Aorta (tissue), 5 donors: ENCODE data around the gene EQTN. TPM values are rescaled to one million over a fixed set of nuclear protein-coding genes. Genes with fewer than 3 reads are reported as not detected.
A peak's percentile ranks its signal among the peaks of the same experiment; 100 is the strongest.

Source experiments
- ATAC-seq: fragments of 200-7000 bp; cut with Tn5 transposase; one replicate; pipeline ENCODE4 v1.9.1; 2022; ENCODE audit warnings: moderate library complexity; ENCODE audit not compliant: low FRiP score
- DNase-seq, 2 donors: peaks; one replicate each; pipeline ENCODE4 v3.0.0-alpha.2; 2020
- H3K27ac ChIP-seq, 2 donors: one replicate each; pipeline ENCODE4 v1.5.1; 2013; ENCODE audit warnings: low read length in 2 of 2, mild to moderate bottlenecking in 2 of 2, moderate library complexity in 2 of 2, control low read depth in 1 of 2, inconsistent platforms in 1 of 2, low read depth in 1 of 2
- H3K27me3 ChIP-seq, 2 donors: one replicate each; pipeline ENCODE4 v1.6.1; 2013; ENCODE audit warnings: control low read depth in 1 of 2, low read length in 1 of 2, mild to moderate bottlenecking in 1 of 2, moderate library complexity in 1 of 2; ENCODE audit not compliant: insufficient read depth in 2 of 2, control insufficient read depth in 1 of 2
- H3K36me3 ChIP-seq, 2 donors: one replicate each; pipeline ENCODE4 v1.6.1; 2013; ENCODE audit warnings: control low read depth in 1 of 2, low read length in 1 of 2, mild to moderate bottlenecking in 1 of 2; ENCODE audit not compliant: insufficient read depth in 2 of 2, control insufficient read depth in 1 of 2
- H3K4me1 ChIP-seq, 2 donors: one replicate each; pipeline ENCODE4 v1.6.1; 2013; ENCODE audit warnings: low read length in 2 of 2, control low read depth in 1 of 2, mild to moderate bottlenecking in 1 of 2, moderate library complexity in 1 of 2; ENCODE audit not compliant: insufficient read depth in 2 of 2, control insufficient read depth in 1 of 2
- H3K4me3 ChIP-seq, 2 donors: one replicate each; pipeline ENCODE4 v1.5.1; 2013; ENCODE audit warnings: low read length in 2 of 2, control low read depth in 1 of 2, mild to moderate bottlenecking in 1 of 2
- H3K9me3 ChIP-seq: one replicate; pipeline ENCODE4 v1.6.1; 2013; ENCODE audit warnings: mild to moderate bottlenecking, low read length; ENCODE audit not compliant: control insufficient read depth
- WGBS, 2 donors: extraction: QIAGEN DNeasy Blood & Tissue Kit; methylation state at CpG; one replicate each; pipeline ENCODE4 v1.1.7; 2013; 5-methylcytosine and 5-hydroxymethylcytosine counted together
- intact Hi-C, 2 donors: fragments of 100-400 bp; cut with DNase I; formaldehyde crosslinking; loops; one replicate each; pipeline versions ENCODE4 v1.14.2 to v1.15.0; 2022
- polyA plus RNA-seq, 2 donors: library from polyadenylated mRNA; stranded (reverse); fragments of 200-250 nt; gene quantifications; one replicate each; pipeline ENCODE4 v1.2.3, GENCODE V29; 2013
- total RNA-seq, 2 donors: library from RNA; stranded (reverse); fragmentation: NEBNext Ultra II Directional; extraction: Animal tissue kit (Norgen Biotek cat#: 25700); gene quantifications; one replicate each; pipeline ENCODE4 v1.2.1, GENCODE V29; 2021
- donor health status: healthy with polysubstance abuse.
- donor health status: Bipolar disorder and iron deficiency.
- donor health status: DM: no; HTN: no; CAD: no.
- donor health status: DM: no; HTN: no; CAD: no.
- donor health status: DM: yes; HTN: yes; CAD: no.

EQTN gene
- total and polyA plus RNA-seq, 4 donors, result 0.58 to 0.78 (median 0.59) TPM; not detected in 1

GRCh38 chr9:27337236-27337635 lies 40.3 kb upstream of the EQTN start:
- no peaks in the 10 kb centered on the region for H3K36me3 ChIP-seq
- WGBS, 2 donors, result 63 to 66% methylated on average over 3 of the region's 3 CpGs
- no peak for DNase-seq
- no peak overlapping the region for H3K4me3 ChIP-seq
- no peaks in the 10 kb centered on the region for H3K9me3 ChIP-seq
- intact Hi-C loops, result loop anchor here (5.0 kb wide), 2 partner anchors 55 to 190 kb away; partner anchors contain the start of gene MOB3B (in 1 of the 2)
- H3K4me1 ChIP-seq, result peaks cover 4 to 11% of the 10 kb centered on the region in 2 donors
- peak overlapping the region; percentile 38 to 64 for H3K27ac ChIP-seq
- H3K27me3 ChIP-seq, result no peaks in the 10 kb centered on the region
- no peak for ATAC-seq

- Histone ChIP-seq H3K36me3 (no peaks in the 10 kb centered on the region), H3K4me1 (peaks cover 4 to 11% of the 10 kb centered on the region in 2 donors), H3K4me3 (no peak overlapping the region), H3K27ac (peak overlapping the region in 1 of 2 donors; percentile 38), H3K9me3 (no peaks in the 10 kb centered on the region), H3K27me3 (no peaks in the 10 kb centered on the region)
- DNase-seq (no peak), ATAC-seq (no peak)
- 97% methylated on average over 10 of the region's 10 CpGs for WGBS, 2 donors
- intact Hi-C loops, result loop anchor here (5.0 kb wide), 2 partner anchors 55 to 190 kb away; partner anchors contain the start of gene MOB3B (in 1 of the 2)
These were observed 39.9 kb upstream of the EQTN start for GRCh38 chr9:27336829-27337228.

GRCh38 chr9:27336126-27336525 lies 39.2 kb upstream of the EQTN start:
- H3K27ac ChIP-seq, result no peak overlapping the region
- intact Hi-C loops, result loop anchor here (5.0 kb wide), 2 partner anchors 56 to 191 kb away; partner anchors contain the start of gene MOB3B (in 1 of the 2)

GRCh38 chr9:27335075-27335474 lies 38.1 kb upstream of the EQTN start:
- Histone ChIP-seq H3K36me3 (no peaks in the 10 kb centered on the region), H3K4me1 (peaks cover 2 to 4% of the 10 kb centered on the region in 2 donors), H3K27ac (no peak overlapping the region), H3K9me3 (no peaks in the 10 kb centered on the region), H3K27me3 (no peaks in the 10 kb centered on the region), H3K4me3 (no peak overlapping the region)
- ATAC-seq (no peak), DNase-seq (no peak)
- WGBS, 2 donors, result 88 to 96% methylated on average over 6 of the region's 6 CpGs
- intact Hi-C loops, result loop anchor here (5.0 kb wide), 2 partner anchors 57 to 192 kb away; partner anchors contain the start of gene MOB3B (in 1 of the 2)

More at GRCh38 chr9:27336126-27336525, 39.2 kb upstream of the EQTN start:
- WGBS, 2 donors, result 100% methylated on average over 1 of the region's 1 CpG
- H3K9me3 ChIP-seq, result no peaks in the 10 kb centered on the region
- H3K4me3 ChIP-seq, result no peak overlapping the region
- H3K4me1 ChIP-seq, result peaks cover 4 to 11% of the 10 kb centered on the region in 2 donors
- no peaks in the 10 kb centered on the region for H3K27me3 ChIP-seq
- DNase-seq (no peak), ATAC-seq (no peak)
- no peaks in the 10 kb centered on the region for H3K36me3 ChIP-seq

- Histone ChIP-seq H3K4me3 (no peak overlapping the region), H3K9me3 (no peaks in the 10 kb centered on the region), H3K27ac (no peak overlapping the region), H3K27me3 (no peaks in the 10 kb centered on the region), H3K36me3 (no peaks in the 10 kb centered on the region), H3K4me1 (peaks cover 2 to 4% of the 10 kb centered on the region in 2 donors)
- DNase-seq (peak in 1 of 2 donors; percentile 71), ATAC-seq (peak; percentile 88)
- intact Hi-C loops, result loop anchor here (2.0 to 5.0 kb wide), 3 partner anchors 49 to 386 kb away; partner anchors contain the start of gene PLAA (in 1 of the 2)
- WGBS, 2 donors, result 38 to 39% methylated on average over 7 of the region's 7 CpGs
These were observed 36.5 kb upstream of the EQTN start for GRCh38 chr9:27333241-27334052.

- intact Hi-C loops, result loop anchor here (5.0 kb wide), 2 partner anchors 51 to 384 kb away; partner anchors contain the start of gene PLAA (in 1 of the 2)
- Histone ChIP-seq H3K27me3 (no peaks in the 10 kb centered on the region), H3K27ac (no peak overlapping the region), H3K9me3 (no peaks in the 10 kb centered on the region), H3K4me1 (no peaks in the 10 kb centered on the region), H3K36me3 (no peaks in the 10 kb centered on the region), H3K4me3 (no peak overlapping the region)
- WGBS, 2 donors, result 88 to 92% methylated on average over 4 of the region's 4 CpGs
- DNase-seq, result no peak
- no peak for ATAC-seq
These were observed 34.4 kb upstream of the EQTN start for GRCh38 chr9:27331393-27331792.

GRCh38 chr9:27329291-27329690 lies 32.3 kb upstream of the EQTN start:
- intact Hi-C loops, result no loop called here
- H3K4me3 ChIP-seq, result no peak overlapping the region
- H3K27me3 ChIP-seq, result no peaks in the 10 kb centered on the region
- DNase-seq, result no peak
- H3K36me3 ChIP-seq, result no peaks in the 10 kb centered on the region
- ATAC-seq, result no peak
- no peak overlapping the region for H3K27ac ChIP-seq
- WGBS, 2 donors, result 80 to 88% methylated on average over 9 of the region's 9 CpGs
- H3K9me3 ChIP-seq, result no peaks in the 10 kb centered on the region
- H3K4me1 ChIP-seq, result no peaks in the 10 kb centered on the region

- WGBS, 2 donors, result 70 to 77% methylated on average over 3 of the region's 3 CpGs
These were observed 31.5 kb upstream of the EQTN start for GRCh38 chr9:27328483-27328882.

More at GRCh38 chr9:27328483-27328882, 31.5 kb upstream of the EQTN start:
- no peaks in the 10 kb centered on the region for H3K4me1 ChIP-seq
- H3K9me3 ChIP-seq, result no peaks in the 10 kb centered on the region
- DNase-seq (no peak), ATAC-seq (no peak)
- no peaks in the 10 kb centered on the region for H3K27me3 ChIP-seq
- no peak overlapping the region for H3K27ac ChIP-seq
- no peaks in the 10 kb centered on the region for H3K36me3 ChIP-seq
- H3K4me3 ChIP-seq, result no peak overlapping the region
- intact Hi-C loops, result no loop called here
